HG02763 (cell line): ENCODE results near the gene ZNF74.
"Not testable (repeated sequence)": the region's sequence is repeated elsewhere in the genome, so short reads cannot be mapped to it uniquely, and the experiment has no call there.

Experiments used
- ATAC-seq: cut with Tn5 transposase; IDR thresholded peaks from one replicate; pipeline ENCODE4 v1.9.1; 2021; ENCODE audit warnings: mild to moderate bottlenecking, moderate library complexity; ENCODE audit not compliant: unreplicated experiment

The ZNF74 gene

DNA sequence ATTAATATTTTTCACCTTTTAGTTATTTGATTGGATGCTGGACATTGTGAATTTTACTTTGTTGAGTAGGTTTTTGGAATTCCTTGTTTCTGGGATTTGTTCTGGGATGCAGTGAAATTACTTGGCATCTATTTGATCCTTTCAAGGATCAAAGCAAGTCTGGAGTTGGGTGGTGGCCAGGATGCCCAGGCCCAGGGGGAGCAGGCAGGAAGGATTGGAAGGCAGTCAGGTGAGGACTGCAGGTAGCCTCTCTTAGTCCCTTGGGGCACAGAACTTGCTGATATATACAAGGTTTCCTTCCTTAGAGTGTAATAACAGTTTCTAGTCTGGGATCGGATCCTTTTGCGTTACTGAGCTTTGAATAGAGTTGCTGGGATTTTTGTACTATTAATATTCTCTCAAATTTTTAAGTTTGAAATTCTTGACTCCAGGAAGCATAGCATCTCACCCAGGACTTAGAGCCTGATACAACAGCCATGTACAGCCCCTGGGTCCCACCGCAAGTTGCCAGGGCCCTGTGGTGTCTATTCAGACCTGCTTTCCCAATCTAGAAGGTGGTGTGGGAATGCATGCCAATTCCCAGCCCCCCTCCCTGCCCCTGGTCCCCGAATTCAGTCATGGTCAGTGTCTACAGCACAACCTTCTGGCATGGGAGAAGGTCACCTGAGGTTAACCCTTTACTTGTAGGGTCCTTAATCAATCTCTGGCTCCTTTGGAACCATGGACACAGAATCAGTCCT, 6.1 kb downstream of the ZNF74 start:
- no peak for ATAC-seq

DNA sequence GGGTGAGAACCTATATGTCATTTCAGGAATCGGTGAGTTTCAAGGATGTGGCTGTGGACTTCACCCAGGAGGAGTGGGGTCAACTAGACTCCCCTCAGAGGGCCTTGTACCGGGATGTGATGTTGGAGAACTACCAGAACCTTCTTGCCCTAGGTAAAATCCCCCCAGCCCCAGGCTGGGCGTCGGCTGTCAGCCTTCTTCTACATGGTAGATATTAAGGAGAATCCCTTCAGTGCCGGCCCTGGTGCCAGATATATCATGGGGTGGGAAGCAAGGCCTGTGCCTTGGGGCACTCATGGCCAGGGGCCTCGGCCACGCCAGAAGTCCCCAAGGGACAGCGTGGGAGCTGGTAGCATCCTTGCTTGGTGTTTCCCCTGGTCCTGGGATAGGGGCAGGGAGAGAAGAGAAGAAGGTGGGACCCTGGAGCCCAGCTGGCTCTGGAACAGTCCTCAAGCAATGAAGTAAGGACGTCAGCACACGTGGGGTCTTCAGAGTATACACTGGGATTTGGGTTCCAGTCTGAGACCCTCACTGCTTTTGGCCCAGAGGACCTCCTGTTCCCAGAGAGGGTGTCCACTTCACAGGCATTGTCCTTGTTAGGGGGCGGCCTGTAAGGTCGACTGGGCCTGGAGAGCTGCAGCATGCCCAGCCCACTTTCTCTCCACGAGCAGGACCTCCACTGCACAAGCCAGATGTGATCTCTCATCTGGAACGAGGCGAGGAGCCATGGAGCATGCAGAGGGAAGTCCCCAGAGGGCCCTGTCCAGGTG, 6.8 kb downstream of the ZNF74 start:
- no peak for ATAC-seq

DNA sequence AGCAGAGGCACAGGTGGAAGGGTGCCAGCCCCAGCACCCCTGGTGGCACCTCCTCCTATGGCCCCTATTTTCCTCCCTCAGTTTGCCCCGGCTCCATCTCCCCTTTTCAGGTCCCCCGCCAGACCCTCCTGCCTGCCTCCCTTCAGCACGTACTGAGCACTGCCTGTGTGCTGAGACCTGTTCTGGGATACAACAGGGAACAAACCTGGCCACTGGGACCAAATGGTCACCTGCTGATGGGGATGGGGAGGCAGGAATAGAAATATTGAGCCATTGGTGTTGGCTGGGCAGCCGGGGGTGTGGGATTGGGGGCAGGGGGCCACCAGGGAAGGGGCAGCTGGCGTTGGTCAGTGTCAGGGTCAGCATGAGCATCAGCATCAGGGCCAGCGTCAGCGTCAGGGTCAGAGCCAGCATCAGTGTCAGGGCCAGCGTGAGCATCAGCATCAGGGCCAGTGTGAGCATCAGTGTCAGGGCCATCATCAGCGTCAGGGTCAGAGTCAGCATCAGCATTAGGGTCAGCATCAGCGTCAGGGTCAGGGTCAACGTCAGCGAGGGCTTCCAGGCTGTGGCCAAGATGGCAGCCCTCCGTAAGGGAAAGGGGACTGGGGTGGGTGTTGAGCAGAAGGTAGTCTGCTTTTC, 7.5 kb downstream of the ZNF74 start:
- ATAC-seq = no peak

DNA sequence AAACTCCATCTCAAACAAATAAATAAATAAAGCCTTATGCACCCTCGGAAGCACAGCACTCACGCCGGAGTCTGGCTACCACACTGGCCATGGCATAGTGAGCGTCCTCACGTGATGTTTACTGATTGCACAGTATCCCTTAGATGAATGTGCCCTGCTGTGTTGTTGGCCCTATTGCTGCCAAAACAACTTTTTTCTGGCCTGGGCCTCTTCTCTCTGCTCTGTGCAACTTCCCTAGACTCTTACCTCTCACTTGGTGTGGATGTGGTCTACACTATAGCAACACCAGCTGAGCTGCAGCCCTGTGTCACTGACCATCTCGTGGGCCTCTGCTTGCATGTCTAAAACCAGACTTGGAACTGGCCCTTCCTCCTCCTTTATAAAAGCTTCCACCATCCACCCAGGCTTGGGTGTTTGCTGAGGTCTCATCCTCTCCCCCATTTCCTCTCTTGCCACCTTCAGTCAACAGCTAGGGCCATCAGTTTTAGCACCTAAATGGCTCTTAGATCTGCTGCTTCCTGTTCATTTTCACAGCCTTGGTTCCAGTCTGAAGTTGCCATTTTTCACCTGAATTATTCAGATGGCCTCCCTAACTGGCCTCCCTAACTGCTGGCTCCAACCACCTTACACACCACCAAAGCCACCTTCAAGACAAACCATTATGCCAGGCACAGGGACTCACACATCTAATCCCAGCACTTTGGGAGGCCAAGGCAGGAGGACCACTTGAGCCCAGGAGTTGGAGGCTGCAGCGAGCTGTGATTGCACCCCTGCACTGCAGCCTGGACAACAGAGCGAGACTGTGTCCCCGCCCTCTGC, 9.2 kb downstream of the ZNF74 start:
- no peak for ATAC-seq

DNA sequence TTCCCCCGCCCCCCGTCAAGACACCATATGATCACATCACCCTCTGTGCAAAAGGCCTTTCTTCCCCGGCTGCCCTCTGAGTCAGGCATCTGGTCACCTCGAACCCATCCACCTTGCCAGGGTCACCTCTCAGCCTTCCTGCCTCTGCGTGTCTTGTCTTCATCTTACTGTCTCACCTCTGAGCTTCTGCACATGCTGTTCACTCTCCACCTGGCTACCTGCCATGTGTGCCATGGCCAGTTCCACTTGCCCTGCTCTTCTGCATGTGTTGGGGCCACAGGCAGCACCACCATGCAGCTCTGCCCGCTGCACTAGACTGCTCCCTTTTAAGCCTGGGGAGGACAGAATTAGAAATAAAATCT, 9.8 kb downstream of the ZNF74 start:
- ATAC-seq = no peak

DNA sequence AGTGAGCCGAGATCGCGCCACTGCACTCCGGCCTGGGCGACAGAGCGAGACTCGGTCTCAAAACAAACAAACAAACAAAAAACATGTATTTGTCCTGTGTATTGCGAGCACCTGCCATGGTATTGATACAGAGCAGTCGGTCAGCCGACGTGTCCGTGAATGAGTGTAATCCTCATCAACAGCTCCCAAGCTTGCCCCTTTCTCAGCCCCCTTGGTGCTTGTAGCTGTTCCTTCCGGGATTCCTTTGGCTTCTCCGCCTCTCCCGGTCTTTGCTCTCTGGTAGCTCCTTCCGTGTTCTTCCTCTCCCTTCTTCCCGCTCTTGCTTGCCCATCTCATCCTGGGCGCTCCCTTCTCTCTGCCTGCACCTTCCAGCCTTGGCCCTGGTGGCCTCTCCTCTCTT, 10.9 kb downstream of the ZNF74 start:
- no peak for ATAC-seq

DNA sequence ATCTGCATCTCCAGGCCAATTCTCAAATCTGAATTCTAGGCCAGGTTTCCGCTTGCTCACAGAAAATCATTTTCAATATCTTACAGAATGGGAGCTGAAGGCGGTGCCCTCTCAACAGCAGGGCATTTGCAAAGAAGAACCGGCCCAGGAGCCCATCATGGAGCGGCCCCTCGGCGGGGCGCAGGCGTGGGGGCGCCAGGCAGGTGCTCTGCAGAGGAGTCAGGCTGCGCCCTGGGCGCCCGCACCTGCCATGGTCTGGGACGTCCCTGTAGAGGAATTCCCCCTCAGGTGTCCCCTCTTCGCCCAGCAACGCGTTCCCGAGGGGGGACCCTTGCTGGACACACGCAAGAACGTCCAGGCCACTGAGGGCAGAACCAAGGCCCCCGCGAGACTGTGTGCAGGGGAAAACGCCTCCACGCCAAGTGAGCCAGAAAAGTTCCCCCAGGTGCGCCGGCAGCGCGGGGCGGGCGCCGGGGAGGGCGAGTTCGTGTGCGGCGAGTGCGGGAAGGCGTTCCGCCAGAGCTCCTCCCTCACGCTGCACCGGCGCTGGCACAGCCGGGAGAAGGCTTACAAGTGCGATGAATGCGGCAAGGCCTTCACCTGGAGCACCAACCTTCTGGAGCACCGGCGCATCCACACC, 11.5 kb downstream of the ZNF74 start:
- ATAC-seq = no peak

DNA sequence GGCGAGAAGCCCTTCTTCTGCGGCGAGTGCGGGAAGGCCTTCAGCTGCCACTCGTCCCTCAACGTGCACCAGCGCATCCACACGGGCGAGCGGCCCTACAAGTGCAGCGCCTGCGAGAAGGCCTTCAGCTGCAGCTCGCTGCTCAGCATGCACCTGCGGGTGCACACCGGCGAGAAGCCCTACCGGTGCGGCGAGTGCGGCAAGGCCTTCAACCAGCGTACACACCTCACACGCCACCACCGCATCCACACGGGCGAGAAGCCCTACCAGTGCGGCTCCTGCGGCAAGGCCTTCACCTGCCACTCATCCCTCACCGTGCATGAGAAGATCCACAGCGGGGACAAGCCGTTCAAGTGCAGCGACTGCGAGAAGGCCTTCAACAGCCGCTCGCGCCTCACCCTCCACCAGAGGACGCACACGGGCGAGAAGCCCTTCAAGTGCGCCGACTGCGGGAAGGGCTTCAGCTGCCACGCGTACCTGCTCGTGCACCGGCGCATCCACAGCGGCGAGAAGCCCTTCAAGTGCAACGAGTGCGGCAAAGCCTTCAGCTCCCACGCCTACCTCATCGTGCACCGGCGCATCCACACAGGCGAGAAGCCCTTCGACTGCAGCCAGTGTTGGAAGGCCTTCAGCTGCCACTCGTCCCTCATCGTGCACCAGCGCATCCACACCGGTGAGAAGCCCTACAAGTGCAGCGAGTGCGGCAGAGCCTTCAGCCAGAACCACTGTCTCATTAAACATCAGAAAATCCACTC, 12.2 kb downstream of the ZNF74 start:
- no peak for ATAC-seq

DNA sequence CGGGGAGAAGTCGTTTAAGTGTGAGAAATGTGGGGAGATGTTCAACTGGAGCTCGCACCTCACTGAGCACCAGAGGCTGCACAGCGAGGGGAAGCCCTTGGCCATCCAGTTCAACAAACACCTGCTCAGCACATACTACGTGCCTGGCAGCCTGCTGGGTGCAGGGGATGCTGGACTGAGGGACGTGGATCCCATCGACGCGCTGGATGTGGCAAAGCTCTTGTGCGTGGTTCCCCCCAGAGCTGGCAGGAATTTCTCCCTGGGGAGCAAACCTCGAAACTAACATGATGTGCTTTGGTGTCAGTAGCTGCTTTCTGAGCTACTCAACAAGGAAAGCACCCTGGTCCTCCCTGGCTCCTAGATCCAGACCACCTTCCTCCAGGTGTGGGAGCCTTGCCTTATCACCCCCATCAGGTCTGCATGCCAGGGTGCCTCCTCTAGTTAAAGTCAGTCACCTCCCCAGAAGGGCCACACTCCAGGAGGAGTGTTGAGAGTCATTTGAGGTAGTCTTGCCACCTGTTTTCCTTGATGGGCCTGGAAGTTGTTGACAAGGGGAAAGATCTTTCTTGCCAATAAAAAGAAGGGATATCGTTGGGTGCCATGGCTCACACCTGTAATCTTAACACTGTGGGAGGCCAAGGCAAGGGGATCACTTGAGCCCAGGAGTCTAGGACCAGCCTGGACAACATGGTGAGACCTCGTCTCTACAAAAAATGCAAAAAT, 12.9 kb downstream of the ZNF74 start:
- ATAC-seq = no peak

DNA sequence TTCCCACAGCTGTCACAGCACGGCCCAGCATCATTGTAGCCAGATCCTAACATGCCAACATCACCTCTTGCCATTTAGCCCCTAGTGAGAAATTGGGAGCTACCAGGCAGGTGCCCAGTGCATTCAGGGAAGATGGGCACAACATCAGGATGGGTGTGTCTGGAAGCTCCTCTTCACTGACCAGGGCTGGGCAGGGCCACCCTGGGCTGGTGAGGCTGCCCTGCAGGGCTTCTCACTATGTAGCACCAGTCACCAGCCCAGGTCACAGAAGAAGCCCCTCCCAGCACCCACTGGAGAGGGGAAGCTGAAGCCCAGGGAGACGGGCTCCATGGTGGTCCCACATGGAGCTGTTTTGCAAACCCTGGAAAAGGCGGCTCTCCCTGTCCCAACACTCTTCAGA, 13.9 kb downstream of the ZNF74 start:
- ATAC-seq = no peak

DNA sequence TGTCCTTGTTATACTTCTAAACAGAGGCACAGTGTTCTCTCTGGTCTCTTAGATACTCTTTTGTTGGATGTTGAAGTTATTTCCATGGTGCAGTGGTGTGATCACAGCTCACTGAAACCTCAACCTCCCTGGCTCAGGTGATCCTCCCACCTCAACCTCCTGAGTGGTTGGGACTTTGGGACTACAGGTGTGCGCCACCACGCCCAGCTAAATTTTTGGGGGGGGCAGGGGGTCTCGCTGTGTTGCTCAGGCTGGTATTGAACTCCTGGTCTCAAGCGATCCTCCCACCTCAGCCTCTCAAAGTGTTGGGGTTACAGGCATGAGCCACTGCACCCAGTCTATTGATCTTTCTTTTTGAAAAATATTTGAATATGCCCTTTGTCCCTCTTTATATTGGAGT, 14.9 kb downstream of the ZNF74 start:
- no peak for ATAC-seq

DNA sequence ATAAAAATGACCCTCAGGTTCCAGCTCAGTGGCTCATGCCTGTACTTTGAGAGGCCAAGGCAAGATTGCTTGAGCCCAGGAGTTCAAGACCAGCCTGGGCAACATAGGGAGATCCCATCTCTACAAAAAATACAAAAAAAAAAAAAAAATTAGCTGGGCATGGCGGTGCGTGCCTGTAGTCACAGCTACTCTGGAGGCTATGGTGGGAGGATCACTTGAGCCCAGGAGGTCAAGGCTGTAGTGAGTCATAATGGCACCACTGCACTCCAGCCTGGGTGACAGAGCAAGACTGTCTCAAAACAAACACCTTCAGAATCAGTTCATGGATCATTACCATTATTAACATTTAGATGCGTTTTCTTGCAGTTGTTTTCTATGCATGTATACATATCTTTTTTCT, 15.4 kb downstream of the ZNF74 start:
- ATAC-seq = not testable (repeated sequence)

DNA sequence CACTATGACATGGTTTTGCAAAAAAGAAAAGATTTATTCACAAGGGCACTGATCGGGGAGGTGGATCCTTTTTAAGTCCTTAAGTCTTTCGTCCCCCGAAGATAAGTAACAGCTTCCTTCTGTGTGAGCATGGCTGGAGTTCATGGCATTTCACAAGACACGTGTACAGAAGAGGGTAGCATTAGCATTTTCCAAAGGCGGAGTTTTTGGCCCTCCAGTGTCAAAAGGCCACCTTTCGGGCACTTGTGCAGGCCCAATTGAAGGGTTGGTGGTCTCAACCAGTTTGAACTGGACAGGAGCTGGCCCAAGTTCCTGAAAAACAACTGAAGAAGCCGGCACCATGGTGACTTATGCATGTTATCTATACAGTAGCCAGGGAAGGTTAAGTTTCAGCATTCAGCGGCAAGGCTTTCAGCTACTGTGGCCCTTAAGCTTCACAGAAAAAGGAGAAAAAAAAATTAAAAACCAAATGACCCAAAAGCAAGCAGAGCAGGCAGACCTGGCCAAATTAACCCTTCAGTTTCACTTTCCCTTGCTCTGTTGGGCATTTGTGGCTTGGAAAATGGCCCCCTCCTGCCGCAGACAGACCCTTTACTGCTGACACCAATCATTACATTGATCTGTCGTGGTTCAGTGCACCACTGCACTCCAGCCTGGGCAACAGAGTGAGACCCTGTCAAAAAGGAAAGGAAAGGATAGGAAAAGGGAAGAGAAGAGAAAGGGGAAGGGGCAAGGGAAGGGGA, 18.7 kb downstream of the ZNF74 start:
- ATAC-seq = no peak

DNA sequence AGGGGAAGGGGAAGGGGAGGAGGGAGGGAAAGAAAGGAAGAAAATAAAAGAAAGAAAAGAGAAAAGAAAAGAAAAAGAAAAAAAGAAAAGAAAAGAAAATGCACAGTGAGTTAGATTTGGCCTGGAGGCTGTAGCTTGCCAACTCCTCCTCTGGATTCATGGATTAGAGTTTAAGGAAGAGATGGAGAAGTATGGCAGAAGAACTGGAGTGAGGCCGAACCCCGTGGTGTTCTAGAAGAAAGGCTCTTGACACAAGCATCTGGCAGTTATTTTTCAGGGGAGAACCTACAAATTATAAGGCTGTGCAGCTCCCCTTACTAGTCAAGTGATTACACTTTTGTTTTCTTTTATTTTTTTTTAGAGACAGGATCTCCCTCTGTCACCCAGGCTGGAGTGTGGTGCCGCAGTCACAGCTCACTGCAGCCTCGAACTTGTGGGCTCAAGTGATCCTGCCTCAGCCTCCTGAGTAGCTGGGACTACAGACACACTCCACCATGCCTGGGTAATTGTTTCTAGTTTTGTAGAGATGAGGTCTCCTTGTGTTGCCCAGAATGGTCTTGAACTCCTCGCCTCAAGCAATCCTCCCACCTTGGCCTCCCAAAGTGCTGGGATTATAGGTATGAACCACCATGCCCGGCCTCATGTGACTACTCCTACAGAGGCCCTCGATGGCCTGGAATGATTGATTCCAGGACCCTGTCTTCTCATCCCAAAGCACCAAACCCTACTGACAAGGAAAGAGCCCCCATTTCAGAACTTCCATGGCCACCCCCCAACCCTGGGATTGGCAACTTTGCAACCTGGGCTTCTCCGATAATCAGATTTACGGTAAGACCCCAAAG, 19.5 kb downstream of the ZNF74 start:
- no peak for ATAC-seq

DNA sequence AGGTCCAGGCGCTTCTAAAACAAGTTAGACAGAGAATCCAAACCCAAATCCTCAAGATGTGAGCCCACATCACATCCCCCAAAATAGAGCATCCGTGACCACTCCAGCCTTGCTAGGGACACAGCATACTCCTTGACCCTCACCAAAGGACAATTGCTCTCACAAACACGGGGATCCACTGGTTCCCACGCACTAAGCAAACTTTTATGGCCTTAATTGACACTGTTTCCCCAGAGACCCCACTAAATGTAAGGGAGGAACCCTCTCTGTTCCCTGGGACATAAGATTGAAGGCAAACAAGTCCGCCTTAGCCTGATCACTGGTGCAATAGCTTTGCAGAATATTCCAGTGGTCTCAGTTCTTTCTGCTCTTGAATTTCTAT, 20.1 kb downstream of the ZNF74 start:
- no peak for ATAC-seq

DNA sequence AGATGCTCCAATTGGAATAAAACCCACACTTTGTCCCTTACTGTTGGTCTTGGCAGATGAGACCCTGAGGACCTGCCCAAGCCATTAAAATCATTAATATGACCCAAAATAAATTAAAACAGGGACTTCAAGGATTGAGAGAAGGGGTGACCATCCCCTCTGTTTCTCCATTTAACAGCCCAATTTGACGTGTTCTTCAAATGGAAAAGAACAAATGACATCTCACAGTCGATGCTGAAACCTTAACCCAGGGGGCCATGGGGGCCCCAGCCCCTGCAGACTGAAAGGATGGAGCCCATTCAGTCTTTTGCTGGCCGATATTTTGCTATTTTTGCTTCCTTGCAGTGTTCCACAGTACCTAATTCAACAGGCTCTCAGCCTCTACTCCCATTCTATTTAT, 20.5 kb downstream of the ZNF74 start:
- no peak for ATAC-seq

DNA sequence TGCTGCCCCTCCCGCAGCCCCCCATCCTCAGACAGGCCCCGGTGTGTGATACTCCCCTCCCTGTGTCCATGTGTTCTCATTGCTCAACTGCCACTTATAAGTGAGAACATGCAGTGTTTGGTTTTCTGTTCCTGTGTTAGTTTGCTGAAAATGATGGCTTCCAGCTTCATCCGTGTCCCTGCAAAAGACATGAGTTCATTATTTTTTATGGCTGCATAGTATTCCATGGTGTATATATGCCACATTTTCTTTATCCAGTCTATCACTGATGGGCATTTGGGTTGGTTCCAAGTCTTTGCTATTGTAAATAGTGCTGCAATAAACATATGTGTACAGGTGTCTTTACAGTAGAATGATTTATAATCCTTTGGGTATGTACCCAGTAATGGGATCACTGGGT, 21.3 kb downstream of the ZNF74 start:
- not testable (repeated sequence) for ATAC-seq

DNA sequence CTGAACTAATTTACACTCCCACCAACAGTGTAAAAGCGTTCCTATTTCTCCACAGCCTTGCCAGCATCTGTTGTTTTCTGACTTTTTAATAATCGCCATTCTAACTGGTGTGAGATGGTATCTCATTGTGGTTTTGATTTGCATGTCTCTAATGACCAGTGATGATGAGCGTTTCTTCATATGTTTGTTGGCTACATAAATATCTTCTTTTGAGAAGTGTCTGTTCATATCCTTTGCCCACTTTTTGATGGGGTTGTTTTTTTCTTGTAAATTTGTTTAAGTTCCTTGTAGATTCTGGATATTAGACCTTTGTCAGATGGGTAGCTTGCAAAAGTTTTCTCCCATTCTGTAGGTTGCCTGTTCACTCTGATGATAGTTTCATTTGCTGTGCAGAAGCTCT, 21.7 kb downstream of the ZNF74 start:
- ATAC-seq = not testable (repeated sequence)
